GM12878 (cell line): ENCODE data around the gene TMOD2. TPM values are rescaled to one million over a fixed set of nuclear protein-coding genes. Genes with fewer than 3 reads are reported as not detected.

Experiments
- ATAC-seq: fragments of 200-7000 bp; cut with Tn5 transposase; 3 replicates; pipeline ENCODE4 v1.9.1; 2020; ENCODE audit warnings: mild to moderate bottlenecking, moderate library complexity
- BruUV-seq: library from RNA; stranded (reverse); fragments of 400-500 nt; replicated peaks from 2 replicates; lab custom pipeline; 2021; lab: Mats Ljungman, UMichigan
- CTCF ChIA-PET: fragments of 300-600 bp; sonication (Branson Sonifier 250); formaldehyde crosslinking; extraction: SDS; loops from one replicate; lab custom pipeline; 2021; ENCODE audit warnings: inconsistent platforms; lab: Yijun Ruan, JAX
- POLR2A ChIA-PET: fragments of 350-600 bp; formaldehyde crosslinking; extraction: SDS; loops from one replicate; lab custom pipeline; 2021; ENCODE audit warnings: inconsistent platforms; lab: Charles Lee
- RAD21 ChIA-PET: fragments of 300-600 bp; sonication (Branson Sonifier 250); formaldehyde crosslinking; loops from one replicate; lab custom pipeline; 2023; ENCODE audit warnings: antibody characterized with exemption; ENCODE audit not compliant: unreplicated experiment; lab: Charles Lee
- SMC1A ChIA-PET: fragments of 300-600 bp; sonication (Branson Sonifier 250); formaldehyde crosslinking; loops from one replicate; lab custom pipeline; 2023; ENCODE audit not compliant: unreplicated experiment, uncharacterized antibody; lab: Charles Lee
- DNase-seq: peaks from one replicate; pipeline ENCODE4 v3.0.0-alpha.2; 2011; ENCODE audit warnings: low read depth, low spot score
- FAIRE-seq: peaks from 3 replicates; lab custom pipeline; 2011; peaks lifted over from hg19 to GRCh38; lab: Jason Lieb, UNC
- H2AFZ ChIP-seq: 2 replicates; pipeline ENCODE4 v1.6.0; 2011; ENCODE audit warnings: low read depth, low read length, control low read depth; ENCODE audit not compliant: control insufficient read depth
- H3K27ac ChIP-seq: 2 replicates; pipeline ENCODE4 v1.5.1; 2011; ENCODE audit warnings: control low read depth; ENCODE audit not compliant: control insufficient read depth, insufficient read depth
- H3K27me3 ChIP-seq, 2 experiments: replicated peaks in 1 of 2; 2 replicates each; pipeline versions ENCODE4 v1.6.0 to v1.6.1; 2011; ENCODE audit warnings: low read length in 1 of 2; ENCODE audit not compliant: control insufficient read depth in 2 of 2, insufficient read depth in 2 of 2
- H3K36me3 ChIP-seq, 2 experiments: 2 replicates each; pipeline ENCODE4 v1.5.1; 2011; ENCODE audit warnings: low read length in 1 of 2; ENCODE audit not compliant: control insufficient read depth in 2 of 2, insufficient read depth in 2 of 2
- H3K4me1 ChIP-seq: 2 replicates; pipeline ENCODE4 v1.6.1; 2011; ENCODE audit warnings: mild to moderate bottlenecking, low read length, moderate library complexity, mixed read lengths; ENCODE audit not compliant: control insufficient read depth, insufficient read depth
- H3K4me2 ChIP-seq: 2 replicates; pipeline ENCODE4 v1.6.0; 2011; ENCODE audit warnings: control low read depth; ENCODE audit not compliant: control insufficient read depth, insufficient read depth
- H3K4me3 ChIP-seq: fragments of 200-600 bp; sonication (generic); 2 replicates; pipeline ENCODE4 v1.5.1; 2016
- H3K79me2 ChIP-seq: 2 replicates; pipeline ENCODE4 v1.6.0; 2011; ENCODE audit warnings: low read length; ENCODE audit not compliant: control insufficient read depth, insufficient read depth
- H3K9ac ChIP-seq: 2 replicates; pipeline ENCODE4 v1.8.0; 2011; ENCODE audit warnings: low read length, control low read depth, mixed read lengths; ENCODE audit not compliant: control insufficient read depth, insufficient read depth
- H3K9me3 ChIP-seq: replicated peaks from 3 replicates; pipeline ENCODE4 v1.5.1; 2011; ENCODE audit warnings: mild to moderate bottlenecking, low read length; ENCODE audit not compliant: control insufficient read depth, insufficient read depth
- H4K20me1 ChIP-seq: 2 replicates; pipeline ENCODE4 v1.6.0; 2011; ENCODE audit not compliant: control insufficient read depth, insufficient read depth
- ATF2 ChIP-seq: IDR thresholded peaks from 2 replicates; pipeline ENCODE4 v1.6.1; 2012; ENCODE audit warnings: low read length, inconsistent platforms
- CREM ChIP-seq: IDR thresholded peaks from 2 replicates; pipeline ENCODE4 v1.6.1; 2014; ENCODE audit warnings: antibody characterized with exemption, low read depth
- E2F4 ChIP-seq: IDR thresholded peaks from 2 replicates; pipeline ENCODE4 v1.6.1; 2012; ENCODE audit warnings: low read depth, low read length, improper control_type of control experiment
- EED ChIP-seq: sonication (generic); IDR thresholded peaks from 2 replicates; pipeline ENCODE4 v1.6.1; 2016; ENCODE audit warnings: antibody characterized with exemption, low read depth
- KLF5 ChIP-seq: fragments of 450-650 bp; IDR thresholded peaks from 2 replicates; pipeline ENCODE4 v1.6.1; 2014; ENCODE audit warnings: mild to moderate bottlenecking; ENCODE audit not compliant: partially characterized antibody
- MEF2B ChIP-seq: fragments of 450-650 bp; IDR thresholded peaks from 2 replicates; pipeline ENCODE4 v1.6.1; 2018; ENCODE audit warnings: mild to moderate bottlenecking, moderate library complexity; ENCODE audit not compliant: partially characterized antibody, poor library complexity, severe bottlenecking
- NR2C1 ChIP-seq: fragments of 450-650 bp; IDR thresholded peaks from 2 replicates; pipeline ENCODE4 v1.6.1; 2017; ENCODE audit warnings: antibody characterized with exemption, mild to moderate bottlenecking, moderate library complexity
- NRF1 ChIP-seq: conservative IDR thresholded peaks from 2 replicates; pipeline ENCODE4 v1.6.1; 2011; ENCODE audit warnings: mild to moderate bottlenecking, low read depth, low read length, improper control_type of control experiment
- PBX3 ChIP-seq: IDR thresholded peaks from 2 replicates; pipeline ENCODE4 v1.6.1; 2011; ENCODE audit warnings: mild to moderate bottlenecking, low read depth, low read length, moderate library complexity; ENCODE audit not compliant: insufficient replicate concordance
- SREBF2 ChIP-seq: IDR thresholded peaks from 2 replicates; pipeline ENCODE4 v1.6.1; 2012; ENCODE audit warnings: mild to moderate bottlenecking, low read length
- SUPT20H ChIP-seq: IDR thresholded peaks from 2 replicates; pipeline ENCODE4 v1.6.1; 2011; ENCODE audit warnings: low read depth, mild to moderate bottlenecking, low read length, moderate library complexity, borderline replicate concordance; ENCODE audit not compliant: control insufficient read depth
- TBL1XR1 ChIP-seq: IDR thresholded peaks from 2 replicates; pipeline ENCODE4 v1.6.1; 2012; ENCODE audit warnings: low read depth, low read length, improper control_type of control experiment
- YY1 ChIP-seq: IDR thresholded peaks from 2 replicates; pipeline ENCODE4 v1.6.1; 2011; ENCODE audit warnings: low read depth, mild to moderate bottlenecking, low read length
- ZNF207 ChIP-seq: fragments of 450-650 bp; IDR thresholded peaks from 2 replicates; pipeline ENCODE4 v1.6.1; 2014; ENCODE audit warnings: antibody characterized with exemption, mild to moderate bottlenecking, borderline replicate concordance
- ZNF24 ChIP-seq: fragments of 450-650 bp; IDR thresholded peaks from 2 replicates; pipeline ENCODE4 v1.6.1; 2017; ENCODE audit warnings: antibody characterized with exemption, mild to moderate bottlenecking
- WGBS: methylation state at CpG from one replicate; pipeline ENCODE4 v1.1.6; 2016; ENCODE audit warnings: low lambda C conversion rate; ENCODE audit not compliant: insufficient replicate concordance, insufficient coverage; ENCODE audit errors: missing lambda C conversion rate; 5-methylcytosine and 5-hydroxymethylcytosine counted together
- in situ Hi-C: fragments of 300-500 bp; cut with MboI; formaldehyde crosslinking; loops from 9 replicates; pipeline ENCODE4 v1.14.3; 2018; ENCODE audit warnings: mixed read lengths
- intact Hi-C: fragments of 100-400 bp; cut with micrococcal nuclease; formaldehyde crosslinking; loops from one replicate; pipeline ENCODE4 v1.14.2; 2022; ENCODE audit not compliant: unreplicated experiment
- polyA plus RNA-seq, 11 experiments: library from polyadenylated mRNA; depleted of rRNA in 4 of 11; unstranded in 6 of 11; stranded (reverse) in 5 of 11; fragments of >200 nt; fragmentation: Nextera tagmentation in 4 of 11; fragmentation: Illumina TruSeq in 1 of 11; extraction: Ambion mirVana in 4 of 11; extraction: Trizol in 1 of 11; gene quantifications; 1 replicate in 1 of 11; 2 replicates in 10 of 11; pipeline versions ENCODE4 v1.2.1 to v1.2.3, GENCODE V29; 2011 to 2016; ENCODE audit warnings: inconsistent platforms in 2 of 11, missing spikeins in 2 of 11, low read depth in 1 of 11
- total RNA-seq, 4 experiments: library from RNA; depleted of rRNA in 3 of 4; stranded (reverse); fragments of >200 nt in 3 of 4; fragmentation: Illumina TruSeq in 1 of 4; extraction: Trizol in 1 of 4; gene quantifications; 2 replicates each; pipeline versions ENCODE4 v1.2.1 to v1.2.3, GENCODE V29; 2013 to 2021

TMOD2 gene
- total and polyA plus RNA-seq, 10 of the 15 experiments (the other 5 are each of a cell fraction or from before 2014, with no cell fraction given) = 0.61 to 15.2 (median 6.3) TPM

DNA sequence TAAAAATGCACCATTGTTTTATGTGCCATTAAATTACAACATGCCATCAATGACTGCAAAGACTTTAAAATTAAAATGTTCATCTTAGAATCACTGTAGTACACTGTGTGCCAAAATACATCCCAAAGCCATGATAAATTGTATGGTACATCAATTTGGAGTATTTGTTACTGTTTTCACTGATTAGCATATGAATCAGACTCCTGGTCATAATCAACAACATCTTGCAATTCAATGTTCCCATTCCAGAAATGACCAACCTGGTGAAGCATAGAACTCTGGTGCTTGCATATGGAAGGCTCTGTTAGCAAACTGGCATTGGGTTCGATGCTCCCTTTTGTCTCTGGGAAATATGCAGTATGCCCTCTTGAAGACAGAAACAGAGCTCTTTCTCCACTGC is 36.5 kb upstream of the TMOD2 start (continued):
- TF ChIP-seq YY1 (no peak), TBL1XR1 (no peak), NRF1 (no peak), KLF5 (no peak), E2F4 (no peak), ZNF207 (no peak)

GRCh38 chr15:51718219-51718618 is 33.2 kb upstream of the TMOD2 start:
- Histone ChIP-seq H3K79me2 (peaks cover under 1% of the 10 kb centered on the region; the same call in 1 of the 2 replicates), H2AFZ (no peak overlapping the region), H3K4me1 (no peaks in the 10 kb centered on the region), H3K27me3 (no peaks in the 10 kb centered on the region), H3K4me2 (no peak overlapping the region), H3K27ac (no peak overlapping the region), H4K20me1 (no peaks in the 10 kb centered on the region), H3K9ac (no peak overlapping the region), H3K9me3 (no peaks in the 10 kb centered on the region), H3K4me3 (no peak overlapping the region), H3K36me3 (peaks cover 0 to 9% of the 10 kb centered on the region in 2 experiments; a peak in 3 of 4 replicates)
- 72% methylated on average over 4 of the region's 4 CpGs for WGBS
- BruUV-seq = no TSS peak
- CTCF ChIA-PET = no interaction called here
- SMC1A ChIA-PET = no interaction called here
- DNase-seq (no peak), ATAC-seq (no peak), FAIRE-seq (no peak)
- intact Hi-C loops (loop anchor here (5.0 kb wide), 1 partner anchor 36 kb away; the partner anchor contains the start of gene SCG3), in situ Hi-C loops (no loop called here)
- RAD21 ChIA-PET = no interaction called here
- POLR2A ChIA-PET = no interaction called here
- TF ChIP-seq ZNF24 (no peak), EED (no peak), CREM (no peak), SREBF2 (no peak), ATF2 (no peak), SUPT20H (no peak), MEF2B (no peak), PBX3 (no peak), NR2C1 (no peak)
